GM23338 (cell line): Measurements from ENCODE around the gene TENT5C. TPM values are rescaled to one million over a fixed set of nuclear protein-coding genes. Genes with fewer than 3 reads are reported as not detected.
A peak's percentile ranks its signal among the peaks of the same experiment; 100 is the strongest.

Source experiments
- ATAC-seq: fragments of 200-7000 bp; cut with Tn5 transposase; 3 replicates; pipeline ENCODE4 v1.9.1; 2020
- DNase-seq: peaks from one replicate; pipeline ENCODE4 v3.0.0-alpha.2; 2015; ENCODE audit warnings: low spot score
- H2AFZ ChIP-seq: fragments of 200-600 bp; sonication (generic); 2 replicates; pipeline ENCODE4 v1.8.0; 2016; ENCODE audit warnings: antibody characterized with exemption, mild to moderate bottlenecking, moderate library complexity
- H3F3A ChIP-seq: fragments of 200-600 bp; sonication (generic); replicated peaks from 2 replicates; pipeline ENCODE4 v1.8.0; 2017; ENCODE audit warnings: antibody characterized with exemption, mixed run types, low read depth
- H3K27ac ChIP-seq: fragments of 200-600 bp; sonication (generic); 2 replicates; pipeline ENCODE4 v1.6.1; 2016; ENCODE audit warnings: low read depth
- H3K27me3 ChIP-seq: fragments of 200-600 bp; sonication (generic); 2 replicates; pipeline ENCODE4 v1.8.0; 2016; ENCODE audit warnings: mild to moderate bottlenecking, mixed run types, moderate library complexity; ENCODE audit not compliant: insufficient read depth
- H3K36me3 ChIP-seq: fragments of 200-600 bp; sonication (generic); 2 replicates; pipeline ENCODE4 v1.8.0; 2016; ENCODE audit warnings: mild to moderate bottlenecking; ENCODE audit not compliant: insufficient read depth
- H3K4me1 ChIP-seq: fragments of 200-600 bp; sonication (generic); 2 replicates; pipeline ENCODE4 v1.8.0; 2016; ENCODE audit warnings: mild to moderate bottlenecking, moderate library complexity; ENCODE audit not compliant: insufficient read depth
- H3K4me2 ChIP-seq: fragments of 200-600 bp; sonication (generic); 2 replicates; pipeline ENCODE4 v1.7.1; 2017; ENCODE audit warnings: mixed run types
- H3K4me3 ChIP-seq: fragments of 200-600 bp; sonication (generic); 2 replicates; pipeline ENCODE4 v1.6.1; 2016; ENCODE audit warnings: mixed run types
- H3K79me2 ChIP-seq: fragments of 200-600 bp; sonication (generic); replicated peaks from 2 replicates; pipeline ENCODE4 v1.8.0; 2017; ENCODE audit warnings: mild to moderate bottlenecking; ENCODE audit not compliant: insufficient read depth
- H3K9me2 ChIP-seq: fragments of 200-600 bp; sonication (generic); 2 replicates; pipeline ENCODE4 v1.8.0; 2017; ENCODE audit not compliant: insufficient read depth
- H4K20me1 ChIP-seq: fragments of 200-600 bp; sonication (generic); replicated peaks from 2 replicates; pipeline ENCODE4 v1.8.0; 2017; ENCODE audit warnings: mild to moderate bottlenecking; ENCODE audit not compliant: insufficient read depth
- H3K27ac Mint-ChIP-seq: 2 replicates; pipeline ENCODE4 v1.8.0; 2020; ENCODE audit warnings: inconsistent platforms, mild to moderate bottlenecking, moderate library complexity, mixed read lengths
- H3K27me3 Mint-ChIP-seq: 3 replicates; pipeline ENCODE4 v1.8.0; 2022; ENCODE audit warnings: low read depth, mild to moderate bottlenecking, moderate library complexity, mixed read lengths, inconsistent platforms; ENCODE audit not compliant: insufficient read depth, poor library complexity
- H3K36me3 Mint-ChIP-seq: 3 replicates; pipeline ENCODE4 v1.8.0; 2021; ENCODE audit warnings: low read depth, mild to moderate bottlenecking, inconsistent platforms, moderate library complexity, mixed read lengths
- H3K4me1 Mint-ChIP-seq: 3 replicates; pipeline ENCODE4 v1.8.0; 2020; ENCODE audit warnings: mild to moderate bottlenecking, inconsistent platforms, mixed read lengths
- H3K4me3 Mint-ChIP-seq: 3 replicates; pipeline ENCODE4 v1.8.0; 2021; ENCODE audit warnings: moderate library complexity, mild to moderate bottlenecking, inconsistent platforms, mixed read lengths
- H3K9me3 Mint-ChIP-seq: 3 replicates; pipeline ENCODE4 v1.8.0; 2020; ENCODE audit warnings: moderate library complexity, mild to moderate bottlenecking, inconsistent platforms, mixed read lengths
- CREB1 ChIP-seq: fragments of 250-450 bp; sonication (Bioruptor Pico); IDR thresholded peaks from 2 replicates; pipeline ENCODE4 v1.5.0; 2020; ENCODE audit warnings: low read depth, mild to moderate bottlenecking, moderate library complexity
- EZH2 ChIP-seq: fragments of 200-600 bp; sonication (generic); IDR thresholded peaks from one replicate; pipeline ENCODE4 v1.8.0; 2017; ENCODE audit warnings: antibody characterized with exemption, mild to moderate bottlenecking, low read depth; ENCODE audit not compliant: unreplicated experiment
- EZH2phosphoT487 ChIP-seq: fragments of 200-600 bp; sonication (generic); IDR thresholded peaks from one replicate; pipeline ENCODE4 v1.8.1; 2018; ENCODE audit warnings: antibody characterized with exemption; ENCODE audit not compliant: unreplicated experiment
- JUNB ChIP-seq: IDR thresholded peaks from one replicate; pipeline ENCODE4 v1.6.1; 2016; ENCODE audit warnings: antibody characterized with exemption; ENCODE audit not compliant: unreplicated experiment
- NANOG ChIP-seq: IDR thresholded peaks from 2 replicates; pipeline ENCODE4 v1.6.1; 2016; ENCODE audit warnings: antibody characterized with exemption, borderline replicate concordance
- POLR2AphosphoS5 ChIP-seq: IDR thresholded peaks from 2 replicates; pipeline ENCODE4 v1.6.1; 2016; ENCODE audit warnings: antibody characterized with exemption, low read depth
- STAT1 ChIP-seq: IDR thresholded peaks from one replicate; pipeline ENCODE4 v1.6.1; 2016; ENCODE audit warnings: antibody characterized with exemption; ENCODE audit not compliant: unreplicated experiment
- ZNF114 ChIP-seq: fragments of 250-450 bp; sonication (Bioruptor Pico); IDR thresholded peaks from 2 replicates; pipeline ENCODE4 v1.5.0; 2020; ENCODE audit warnings: mild to moderate bottlenecking, moderate library complexity
- polyA plus RNA-seq: library from polyadenylated mRNA; unstranded; fragments of >200 nt; fragmentation: Nextera tagmentation; extraction: Ambion mirVana; gene quantifications from 2 replicates; pipeline ENCODE4 v1.2.1, GENCODE V29; 2016
- total RNA-seq: library from RNA; depleted of rRNA; stranded (reverse); fragments of >200 nt; shearing (Covaris generic); gene quantifications from 2 replicates; pipeline ENCODE4 v1.2.3, GENCODE V29; 2014
- TF ChIP-seq, protein P1 (sequence below), 2 experiments: fragments of 200-600 bp in 1 of 2; sonication (generic) in 1 of 2; conservative IDR thresholded peaks; 2 replicates each; pipeline versions ENCODE4 v1.5.1 to v1.6.1; 2016 to 2017; ENCODE audit warnings: antibody characterized with exemption in 2 of 2, low read depth in 2 of 2, mild to moderate bottlenecking in 2 of 2, moderate library complexity in 1 of 2
- TF ChIP-seq, protein P2 (sequence below): IDR thresholded peaks from one replicate; pipeline ENCODE4 v1.6.1; 2018; ENCODE audit warnings: antibody characterized with exemption; ENCODE audit not compliant: unreplicated experiment

The TENT5C gene
- total and polyA plus RNA-seq, 2 experiments from 2014 or later: 0.23 to 0.80 TPM

DNA sequence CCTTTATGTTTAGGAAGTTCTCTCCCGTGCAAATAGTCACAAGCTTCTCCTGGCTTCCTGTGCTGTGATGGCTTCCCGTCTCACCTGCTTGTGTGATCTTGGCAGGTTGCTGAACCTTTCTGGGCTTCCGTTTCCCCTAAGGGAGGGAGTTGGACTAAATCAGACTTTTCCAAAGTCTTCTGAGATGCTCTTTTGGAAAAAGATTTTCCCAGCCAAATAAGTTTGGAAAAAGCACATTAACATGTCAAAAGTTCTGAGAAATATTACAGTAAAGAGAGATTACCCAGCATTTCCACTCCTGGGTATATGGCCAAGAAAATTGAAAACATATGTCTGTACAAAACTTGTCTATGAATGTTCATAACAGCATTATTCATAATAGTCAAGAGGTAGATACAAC is 36.0 kb upstream of the TENT5C start (continued):
- TF ChIP-seq, protein P1, sequence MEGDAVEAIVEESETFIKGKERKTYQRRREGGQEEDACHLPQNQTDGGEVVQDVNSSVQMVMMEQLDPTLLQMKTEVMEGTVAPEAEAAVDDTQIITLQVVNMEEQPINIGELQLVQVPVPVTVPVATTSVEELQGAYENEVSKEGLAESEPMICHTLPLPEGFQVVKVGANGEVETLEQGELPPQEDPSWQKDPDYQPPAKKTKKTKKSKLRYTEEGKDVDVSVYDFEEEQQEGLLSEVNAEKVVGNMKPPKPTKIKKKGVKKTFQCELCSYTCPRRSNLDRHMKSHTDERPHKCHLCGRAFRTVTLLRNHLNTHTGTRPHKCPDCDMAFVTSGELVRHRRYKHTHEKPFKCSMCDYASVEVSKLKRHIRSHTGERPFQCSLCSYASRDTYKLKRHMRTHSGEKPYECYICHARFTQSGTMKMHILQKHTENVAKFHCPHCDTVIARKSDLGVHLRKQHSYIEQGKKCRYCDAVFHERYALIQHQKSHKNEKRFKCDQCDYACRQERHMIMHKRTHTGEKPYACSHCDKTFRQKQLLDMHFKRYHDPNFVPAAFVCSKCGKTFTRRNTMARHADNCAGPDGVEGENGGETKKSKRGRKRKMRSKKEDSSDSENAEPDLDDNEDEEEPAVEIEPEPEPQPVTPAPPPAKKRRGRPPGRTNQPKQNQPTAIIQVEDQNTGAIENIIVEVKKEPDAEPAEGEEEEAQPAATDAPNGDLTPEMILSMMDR (conservative IDR thresholded peaks at IDR 0.05; ENCODE audit: low read depth in 2 of 2): no peak
- no peak for TF ChIP-seq JUNB
- TF ChIP-seq CREB1 (CRISPR knock-in tag): no peak
- no peak for TF ChIP-seq EZH2
- no peak for TF ChIP-seq POLR2AphosphoS5
- TF ChIP-seq STAT1: no peak
- no peak for TF ChIP-seq ZNF114
- TF ChIP-seq EZH2phosphoT487: no peak
- TF ChIP-seq, protein P2, sequence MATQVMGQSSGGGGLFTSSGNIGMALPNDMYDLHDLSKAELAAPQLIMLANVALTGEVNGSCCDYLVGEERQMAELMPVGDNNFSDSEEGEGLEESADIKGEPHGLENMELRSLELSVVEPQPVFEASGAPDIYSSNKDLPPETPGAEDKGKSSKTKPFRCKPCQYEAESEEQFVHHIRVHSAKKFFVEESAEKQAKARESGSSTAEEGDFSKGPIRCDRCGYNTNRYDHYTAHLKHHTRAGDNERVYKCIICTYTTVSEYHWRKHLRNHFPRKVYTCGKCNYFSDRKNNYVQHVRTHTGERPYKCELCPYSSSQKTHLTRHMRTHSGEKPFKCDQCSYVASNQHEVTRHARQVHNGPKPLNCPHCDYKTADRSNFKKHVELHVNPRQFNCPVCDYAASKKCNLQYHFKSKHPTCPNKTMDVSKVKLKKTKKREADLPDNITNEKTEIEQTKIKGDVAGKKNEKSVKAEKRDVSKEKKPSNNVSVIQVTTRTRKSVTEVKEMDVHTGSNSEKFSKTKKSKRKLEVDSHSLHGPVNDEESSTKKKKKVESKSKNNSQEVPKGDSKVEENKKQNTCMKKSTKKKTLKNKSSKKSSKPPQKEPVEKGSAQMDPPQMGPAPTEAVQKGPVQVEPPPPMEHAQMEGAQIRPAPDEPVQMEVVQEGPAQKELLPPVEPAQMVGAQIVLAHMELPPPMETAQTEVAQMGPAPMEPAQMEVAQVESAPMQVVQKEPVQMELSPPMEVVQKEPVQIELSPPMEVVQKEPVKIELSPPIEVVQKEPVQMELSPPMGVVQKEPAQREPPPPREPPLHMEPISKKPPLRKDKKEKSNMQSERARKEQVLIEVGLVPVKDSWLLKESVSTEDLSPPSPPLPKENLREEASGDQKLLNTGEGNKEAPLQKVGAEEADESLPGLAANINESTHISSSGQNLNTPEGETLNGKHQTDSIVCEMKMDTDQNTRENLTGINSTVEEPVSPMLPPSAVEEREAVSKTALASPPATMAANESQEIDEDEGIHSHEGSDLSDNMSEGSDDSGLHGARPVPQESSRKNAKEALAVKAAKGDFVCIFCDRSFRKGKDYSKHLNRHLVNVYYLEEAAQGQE: no peak
- TF ChIP-seq NANOG: no peak

DNA sequence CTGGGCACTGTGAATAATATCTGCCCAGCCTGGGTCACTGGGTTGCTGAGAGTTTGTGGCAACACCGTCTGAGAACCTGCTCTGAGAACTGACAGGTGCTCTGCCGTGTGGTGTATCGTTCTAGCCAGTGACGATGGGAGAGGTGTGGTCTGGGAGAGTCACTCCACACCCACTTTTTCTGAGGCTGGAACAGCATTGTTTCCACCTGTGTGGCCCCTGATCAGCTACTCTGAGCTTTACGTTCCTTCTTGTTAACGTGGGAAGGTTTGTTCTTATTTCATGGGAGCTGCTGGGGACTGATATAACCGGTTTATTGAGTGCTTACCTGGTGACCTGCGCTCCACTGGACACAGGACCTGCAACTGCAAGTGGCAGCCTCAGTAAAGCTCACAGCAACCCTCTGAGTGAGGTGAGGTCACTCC is 34.8 kb upstream of the TENT5C start:
- peaks cover 4% of the 10 kb centered on the region; the same call in 1 of the 2 replicates for H3K4me1 ChIP-seq
- no peak for TF ChIP-seq NANOG
- TF ChIP-seq, protein P1 (conservative IDR thresholded peaks at IDR 0.05; ENCODE audit: low read depth in 2 of 2): no peak
- no peak for TF ChIP-seq ZNF114
- no peak for TF ChIP-seq EZH2
- TF ChIP-seq STAT1: no peak
- no peak for TF ChIP-seq POLR2AphosphoS5
- no peaks in the 10 kb centered on the region for H3K9me2 ChIP-seq
- no peak overlapping the region for H3K4me2 ChIP-seq
- no peaks in the 10 kb centered on the region for H3K27me3 ChIP-seq
- no peaks in the 10 kb centered on the region for H3K79me2 ChIP-seq
- Mint-ChIP-seq H3K9me3 (no peaks in the 10 kb centered on the region), H3K36me3 (no peaks in the 10 kb centered on the region), H3K4me1 (peaks cover 9% of the 10 kb centered on the region), H3K27ac (no peak overlapping the region), H3K4me3 (no peak overlapping the region), H3K27me3 (peaks cover 1% of the 10 kb centered on the region)
- H2AFZ ChIP-seq: peak overlapping the region; percentile 76; the same call in 1 of the 2 replicates
- peak; percentile 33 for DNase-seq
- no peaks in the 10 kb centered on the region for H4K20me1 ChIP-seq
- no peaks in the 10 kb centered on the region for H3F3A ChIP-seq
- no peak overlapping the region for H3K27ac ChIP-seq
- no peak overlapping the region for H3K4me3 ChIP-seq
- no peaks in the 10 kb centered on the region for H3K36me3 ChIP-seq
- ATAC-seq: peak; percentile 82
